HL-60 (cell line): ENCODE results near the gene USP53.

ENCODE experiments used
- GABPA ChIP-seq: IDR thresholded peaks from 2 replicates; pipeline ENCODE4 v1.6.1; 2012; ENCODE audit warnings: low read depth
- POLR2AphosphoS5 ChIP-seq: IDR thresholded peaks from 2 replicates; pipeline ENCODE4 v1.6.1; 2012; ENCODE audit warnings: low read depth
- SPI1 ChIP-seq: IDR thresholded peaks from 2 replicates; pipeline ENCODE4 v1.6.1; 2012; ENCODE audit warnings: low read depth, mild to moderate bottlenecking, borderline replicate concordance
- TF ChIP-seq, protein P1 (sequence below): IDR thresholded peaks from one replicate; pipeline ENCODE4 v1.5.1; 2011; ENCODE audit warnings: low read length, control low read depth, inconsistent platforms; ENCODE audit not compliant: insufficient read depth
- TF ChIP-seq, protein P2 (sequence below): IDR thresholded peaks from 2 replicates; pipeline ENCODE4 v1.6.1; 2012; ENCODE audit warnings: low read depth; ENCODE audit not compliant: insufficient replicate concordance

DNA sequence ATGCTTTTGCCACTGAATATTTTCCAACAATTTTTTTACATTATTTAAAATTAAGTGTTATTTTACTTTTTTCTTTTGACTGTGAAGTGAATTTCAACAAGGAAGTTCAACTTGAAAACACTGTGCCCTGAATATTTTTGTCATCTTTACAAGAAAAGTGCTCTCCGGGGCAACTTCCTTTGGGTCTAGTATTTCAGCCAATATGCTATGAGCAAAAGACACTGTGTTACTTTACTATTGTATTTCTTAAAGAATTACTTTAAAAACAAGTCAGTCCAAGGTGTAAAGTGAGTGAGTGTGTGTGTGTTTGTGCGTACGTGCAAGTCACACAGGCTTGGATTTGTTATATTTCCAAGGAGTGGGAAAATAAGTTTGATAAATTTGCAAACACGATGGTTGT lies 7.6 kb upstream of the USP53 start:
- TF ChIP-seq, protein P1, sequence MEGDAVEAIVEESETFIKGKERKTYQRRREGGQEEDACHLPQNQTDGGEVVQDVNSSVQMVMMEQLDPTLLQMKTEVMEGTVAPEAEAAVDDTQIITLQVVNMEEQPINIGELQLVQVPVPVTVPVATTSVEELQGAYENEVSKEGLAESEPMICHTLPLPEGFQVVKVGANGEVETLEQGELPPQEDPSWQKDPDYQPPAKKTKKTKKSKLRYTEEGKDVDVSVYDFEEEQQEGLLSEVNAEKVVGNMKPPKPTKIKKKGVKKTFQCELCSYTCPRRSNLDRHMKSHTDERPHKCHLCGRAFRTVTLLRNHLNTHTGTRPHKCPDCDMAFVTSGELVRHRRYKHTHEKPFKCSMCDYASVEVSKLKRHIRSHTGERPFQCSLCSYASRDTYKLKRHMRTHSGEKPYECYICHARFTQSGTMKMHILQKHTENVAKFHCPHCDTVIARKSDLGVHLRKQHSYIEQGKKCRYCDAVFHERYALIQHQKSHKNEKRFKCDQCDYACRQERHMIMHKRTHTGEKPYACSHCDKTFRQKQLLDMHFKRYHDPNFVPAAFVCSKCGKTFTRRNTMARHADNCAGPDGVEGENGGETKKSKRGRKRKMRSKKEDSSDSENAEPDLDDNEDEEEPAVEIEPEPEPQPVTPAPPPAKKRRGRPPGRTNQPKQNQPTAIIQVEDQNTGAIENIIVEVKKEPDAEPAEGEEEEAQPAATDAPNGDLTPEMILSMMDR = no peak
- TF ChIP-seq, protein P2, sequence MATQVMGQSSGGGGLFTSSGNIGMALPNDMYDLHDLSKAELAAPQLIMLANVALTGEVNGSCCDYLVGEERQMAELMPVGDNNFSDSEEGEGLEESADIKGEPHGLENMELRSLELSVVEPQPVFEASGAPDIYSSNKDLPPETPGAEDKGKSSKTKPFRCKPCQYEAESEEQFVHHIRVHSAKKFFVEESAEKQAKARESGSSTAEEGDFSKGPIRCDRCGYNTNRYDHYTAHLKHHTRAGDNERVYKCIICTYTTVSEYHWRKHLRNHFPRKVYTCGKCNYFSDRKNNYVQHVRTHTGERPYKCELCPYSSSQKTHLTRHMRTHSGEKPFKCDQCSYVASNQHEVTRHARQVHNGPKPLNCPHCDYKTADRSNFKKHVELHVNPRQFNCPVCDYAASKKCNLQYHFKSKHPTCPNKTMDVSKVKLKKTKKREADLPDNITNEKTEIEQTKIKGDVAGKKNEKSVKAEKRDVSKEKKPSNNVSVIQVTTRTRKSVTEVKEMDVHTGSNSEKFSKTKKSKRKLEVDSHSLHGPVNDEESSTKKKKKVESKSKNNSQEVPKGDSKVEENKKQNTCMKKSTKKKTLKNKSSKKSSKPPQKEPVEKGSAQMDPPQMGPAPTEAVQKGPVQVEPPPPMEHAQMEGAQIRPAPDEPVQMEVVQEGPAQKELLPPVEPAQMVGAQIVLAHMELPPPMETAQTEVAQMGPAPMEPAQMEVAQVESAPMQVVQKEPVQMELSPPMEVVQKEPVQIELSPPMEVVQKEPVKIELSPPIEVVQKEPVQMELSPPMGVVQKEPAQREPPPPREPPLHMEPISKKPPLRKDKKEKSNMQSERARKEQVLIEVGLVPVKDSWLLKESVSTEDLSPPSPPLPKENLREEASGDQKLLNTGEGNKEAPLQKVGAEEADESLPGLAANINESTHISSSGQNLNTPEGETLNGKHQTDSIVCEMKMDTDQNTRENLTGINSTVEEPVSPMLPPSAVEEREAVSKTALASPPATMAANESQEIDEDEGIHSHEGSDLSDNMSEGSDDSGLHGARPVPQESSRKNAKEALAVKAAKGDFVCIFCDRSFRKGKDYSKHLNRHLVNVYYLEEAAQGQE = no peak
- TF ChIP-seq POLR2AphosphoS5 (no peak), SPI1 (no peak), GABPA (no peak)
